Activated naive CD4-positive, alpha-beta T cell treated with anti-CD3 and anti-CD28 coated beads for 36 hours (primary cell): Measurements from ENCODE around the gene CDON. TPM values are rescaled to one million over a fixed set of nuclear protein-coding genes. Genes with fewer than 3 reads are reported as not detected.

Experiments
- CTCF ChIA-PET: fragments of 350-600 bp; sonication (Branson Sonifier 250); formaldehyde crosslinking; loops from one replicate; lab custom pipeline; 2021; ENCODE audit warnings: antibody characterized with exemption; lab: Charles Lee
- DNase-seq: peaks from one replicate; pipeline ENCODE4 v3.0.0-alpha.2; 2020
- H3K27ac Mint-ChIP-seq: one replicate; pipeline ENCODE4 v1.8.0; 2021; ENCODE audit warnings: mild to moderate bottlenecking, mixed read lengths
- H3K27me3 Mint-ChIP-seq: one replicate; pipeline ENCODE4 v1.8.0; 2021; ENCODE audit warnings: low read depth, mixed read lengths
- H3K36me3 Mint-ChIP-seq: one replicate; pipeline ENCODE4 v1.8.0; 2021; ENCODE audit warnings: low read depth, mixed read lengths
- H3K4me1 Mint-ChIP-seq: one replicate; pipeline ENCODE4 v1.8.0; 2021; ENCODE audit warnings: low read depth, mixed read lengths
- H3K4me3 Mint-ChIP-seq: one replicate; pipeline ENCODE4 v1.8.0; 2021; ENCODE audit warnings: mild to moderate bottlenecking, moderate library complexity, mixed read lengths
- H3K9me3 Mint-ChIP-seq: one replicate; pipeline ENCODE4 v1.8.0; 2021; ENCODE audit warnings: mixed read lengths
- intact Hi-C: fragments of 100-400 bp; cut with micrococcal nuclease; formaldehyde crosslinking; loops from one replicate; pipeline ENCODE4 v1.15.1; 2023
- total RNA-seq, 2 experiments: library from RNA; stranded (reverse); gene quantifications; one replicate each; pipeline ENCODE4 v1.2.3, GENCODE V29; 2021

The CDON gene
- total RNA-seq, 2 experiments from 2014 or later: 2.6 to 3.5 TPM

- Mint-ChIP-seq H3K27me3 (no peaks in the 10 kb centered on the region), H3K36me3 (no peaks in the 10 kb centered on the region), H3K4me3 (no peak overlapping the region), H3K27ac (no peak overlapping the region), H3K4me1 (no peaks in the 10 kb centered on the region), H3K9me3 (no peaks in the 10 kb centered on the region)
- no peak for DNase-seq
- CTCF ChIA-PET: interaction anchor here (1.4 kb wide), 1 partner anchor 13 kb away, joined by 3 read pairs; no protein-coding TSS in a partner anchor
- intact Hi-C loops: no loop called here
Observed at GRCh38 chr11:125956391-125957134, 106.1 kb downstream of the CDON start.

DNA sequence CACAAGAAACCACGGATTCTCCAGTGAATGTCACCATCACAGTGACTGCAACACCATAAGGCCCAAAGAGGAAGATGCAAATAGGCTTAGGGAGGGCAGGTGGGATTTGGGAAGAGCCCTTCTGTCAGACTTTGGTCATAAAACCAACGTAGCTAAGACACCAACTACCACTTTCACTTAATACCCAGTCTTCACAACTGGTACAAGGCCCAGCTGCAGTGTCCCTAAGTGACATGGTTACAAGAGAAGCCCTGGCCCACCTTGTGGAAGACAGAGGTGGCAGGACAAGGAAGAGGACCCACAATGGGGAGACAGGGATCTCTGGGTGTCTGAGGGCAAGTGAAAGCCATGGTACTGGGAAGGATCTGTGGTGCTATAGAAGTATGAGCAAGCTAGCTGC lies 106.8 kb downstream of the CDON start:
- intact Hi-C loops: no loop called here
- Mint-ChIP-seq H3K36me3 (no peaks in the 10 kb centered on the region), H3K4me3 (no peak overlapping the region), H3K27me3 (peaks cover 4% of the 10 kb centered on the region), H3K4me1 (no peaks in the 10 kb centered on the region), H3K9me3 (no peaks in the 10 kb centered on the region), H3K27ac (no peak overlapping the region)
- CTCF ChIA-PET: interaction anchor here (1.4 kb wide), 1 partner anchor 12 kb away, joined by 3 read pairs; no protein-coding TSS in a partner anchor
- DNase-seq: no peak

GRCh38 chr11:125954945-125955640 lies 107.6 kb downstream of the CDON start:
- no peaks in the 10 kb centered on the region for H3K9me3 Mint-ChIP-seq
- H3K4me1 Mint-ChIP-seq: no peaks in the 10 kb centered on the region
- intact Hi-C loops: no loop called here
- no peak overlapping the region for H3K27ac Mint-ChIP-seq
- CTCF ChIA-PET: no interaction called here
- H3K4me3 Mint-ChIP-seq: no peak overlapping the region
- peaks cover 4% of the 10 kb centered on the region for H3K27me3 Mint-ChIP-seq
- no peak for DNase-seq
- no peaks in the 10 kb centered on the region for H3K36me3 Mint-ChIP-seq

DNA sequence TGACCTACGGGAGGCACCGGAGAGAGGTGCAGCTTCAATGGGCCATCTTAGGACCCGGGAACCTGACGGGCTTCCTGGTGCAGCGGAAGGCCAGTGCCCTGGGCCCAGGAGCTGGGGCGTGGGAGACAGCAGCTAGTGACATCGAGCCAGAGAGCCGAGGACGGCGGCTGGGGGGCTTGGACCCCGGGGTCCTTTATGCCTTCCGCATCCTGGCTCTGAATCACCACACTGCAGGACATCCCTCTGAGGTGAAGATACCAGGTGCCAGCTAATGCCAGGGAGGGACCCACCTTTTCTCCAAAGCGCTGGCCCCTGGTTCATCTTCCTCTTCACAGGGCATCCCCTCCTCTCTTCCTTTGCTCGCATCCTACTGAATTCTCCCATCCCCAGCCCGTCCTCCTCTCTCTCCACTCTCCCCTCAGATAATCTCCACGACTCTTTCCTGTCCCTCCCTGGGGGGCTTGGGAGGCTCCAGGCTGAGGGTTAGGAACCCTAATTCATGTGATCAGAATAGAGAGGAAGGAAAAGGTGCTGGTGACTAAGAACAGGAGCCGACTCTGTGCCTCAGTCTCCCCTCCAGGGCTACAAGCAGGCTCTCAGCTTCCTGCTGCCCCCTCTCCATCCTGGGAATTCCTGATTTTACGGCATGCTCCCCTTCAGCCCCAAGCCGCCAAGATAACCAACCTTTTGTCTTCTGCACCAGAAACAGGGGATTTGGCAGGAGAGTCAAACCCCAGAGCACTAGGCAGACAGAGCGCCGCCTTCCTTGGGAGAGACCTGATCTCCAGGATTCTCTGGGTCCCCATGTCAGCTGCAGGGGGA lies 108.3 kb downstream of the CDON start:
- no peaks in the 10 kb centered on the region for H3K9me3 Mint-ChIP-seq
- peaks cover 4% of the 10 kb centered on the region for H3K27me3 Mint-ChIP-seq
- no peak overlapping the region for H3K27ac Mint-ChIP-seq
- intact Hi-C loops: no loop called here
- no peaks in the 10 kb centered on the region for H3K4me1 Mint-ChIP-seq
- no peak overlapping the region for H3K4me3 Mint-ChIP-seq
- CTCF ChIA-PET: no interaction called here
- no peak for DNase-seq
- no peaks in the 10 kb centered on the region for H3K36me3 Mint-ChIP-seq

DNA sequence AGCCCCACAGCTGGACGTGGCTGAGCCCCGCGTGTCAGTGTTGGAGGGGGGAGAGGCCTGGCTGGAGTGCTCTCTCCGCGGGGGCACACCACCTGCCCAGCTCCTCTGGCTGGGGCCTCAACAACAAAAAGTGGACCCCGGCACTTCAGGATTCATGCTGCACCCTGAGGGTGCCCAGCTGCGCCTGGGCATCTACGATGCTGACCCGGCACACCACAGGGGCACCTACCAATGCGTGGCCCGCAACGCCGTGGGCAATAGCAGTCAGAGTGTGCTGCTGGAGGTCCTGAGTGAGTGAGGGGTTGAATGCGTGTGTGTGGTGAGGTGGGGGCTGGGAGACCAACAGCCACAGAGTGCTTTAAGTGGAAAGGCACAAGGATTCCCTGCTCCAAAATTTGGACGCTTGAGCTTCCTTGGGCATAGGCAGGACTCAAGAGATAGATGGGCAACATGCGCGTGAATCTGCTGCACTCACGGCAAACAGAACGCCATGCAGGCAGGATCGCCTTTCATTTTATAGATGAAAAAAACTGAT lies 109.2 kb downstream of the CDON start:
- Mint-ChIP-seq H3K4me3 (no peak overlapping the region), H3K4me1 (no peaks in the 10 kb centered on the region), H3K36me3 (no peaks in the 10 kb centered on the region), H3K9me3 (no peaks in the 10 kb centered on the region), H3K27ac (no peak overlapping the region), H3K27me3 (peaks cover 4% of the 10 kb centered on the region)
- CTCF ChIA-PET: no interaction called here
- DNase-seq: no peak
- intact Hi-C loops: no loop called here

DNA sequence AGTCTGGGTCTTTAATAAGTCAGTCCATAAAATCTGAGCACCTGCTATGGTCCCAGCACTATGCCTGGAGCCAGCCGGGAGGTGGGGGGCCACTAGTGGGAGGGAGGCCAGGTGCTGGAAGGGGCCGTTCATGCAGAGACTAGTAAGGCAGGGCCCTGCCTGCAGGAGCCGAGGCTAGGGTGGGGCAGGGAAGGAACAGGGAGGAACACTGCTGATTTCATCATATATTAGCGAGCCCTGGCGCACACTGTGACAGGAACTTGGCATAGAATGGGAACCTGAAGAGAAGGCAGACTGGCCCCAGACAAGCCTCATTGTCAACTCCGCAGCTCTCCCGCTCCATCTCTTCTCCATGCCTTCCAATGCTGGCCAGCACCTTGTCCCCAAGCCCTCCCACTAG lies 109.7 kb downstream of the CDON start:
- H3K36me3 Mint-ChIP-seq: no peaks in the 10 kb centered on the region
- no peak overlapping the region for H3K27ac Mint-ChIP-seq
- H3K4me1 Mint-ChIP-seq: no peaks in the 10 kb centered on the region
- peaks cover 4% of the 10 kb centered on the region for H3K27me3 Mint-ChIP-seq
- H3K9me3 Mint-ChIP-seq: no peaks in the 10 kb centered on the region
- no peak for DNase-seq
- H3K4me3 Mint-ChIP-seq: no peak overlapping the region
- CTCF ChIA-PET: no interaction called here
- intact Hi-C loops: no loop called here

DNA sequence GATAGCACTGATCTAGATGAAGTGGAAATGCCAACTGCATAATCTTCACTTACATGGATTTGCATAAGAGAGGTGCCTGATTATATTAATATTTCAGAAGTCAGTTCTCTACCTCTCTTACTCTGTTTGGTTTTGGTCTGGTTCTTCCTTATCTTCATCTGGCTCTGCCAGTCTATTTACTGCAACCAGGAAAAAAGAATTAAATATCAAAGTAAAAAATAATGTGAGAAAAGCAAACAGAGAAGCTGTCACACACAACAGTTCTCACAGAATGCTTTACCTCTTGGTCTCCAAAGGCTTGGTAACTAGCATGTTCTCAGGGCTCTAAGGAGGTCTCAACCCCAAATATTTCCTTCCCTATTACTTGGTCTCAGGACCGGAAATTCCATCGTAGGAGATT lies 110.1 kb downstream of the CDON start:
- Mint-ChIP-seq H3K27ac (no peak overlapping the region), H3K9me3 (no peaks in the 10 kb centered on the region)
- CTCF ChIA-PET: interaction anchor here (1.0 kb wide), 1 partner anchor 10 kb away, joined by 6 read pairs; no protein-coding TSS in a partner anchor

GRCh38 chr11:125951731-125952130 lies 110.9 kb downstream of the CDON start:
- no peak overlapping the region for H3K4me3 Mint-ChIP-seq
- H3K9me3 Mint-ChIP-seq: no peaks in the 10 kb centered on the region
- DNase-seq: no peak
- H3K27ac Mint-ChIP-seq: no peak overlapping the region
- peaks cover 4% of the 10 kb centered on the region for H3K27me3 Mint-ChIP-seq
- CTCF ChIA-PET: interaction anchor here (1.0 kb wide), 1 partner anchor 9 kb away, joined by 6 read pairs; no protein-coding TSS in a partner anchor
- no peaks in the 10 kb centered on the region for H3K4me1 Mint-ChIP-seq
- intact Hi-C loops: no loop called here
- H3K36me3 Mint-ChIP-seq: no peaks in the 10 kb centered on the region

More for the DNA sequence above, 110.1 kb downstream of the CDON start:
- Mint-ChIP-seq H3K36me3 (no peaks in the 10 kb centered on the region), H3K4me1 (no peaks in the 10 kb centered on the region), H3K4me3 (no peak overlapping the region), H3K27me3 (peaks cover 4% of the 10 kb centered on the region)
- DNase-seq: no peak
- intact Hi-C loops: no loop called here

GRCh38 chr11:125950696-125951651 lies 111.7 kb downstream of the CDON start:
- CTCF ChIA-PET: no interaction called here
- H3K4me1 Mint-ChIP-seq: no peaks in the 10 kb centered on the region
- no peaks in the 10 kb centered on the region for H3K36me3 Mint-ChIP-seq
- no peak for DNase-seq
- H3K27me3 Mint-ChIP-seq: peaks cover 4% of the 10 kb centered on the region
- intact Hi-C loops: no loop called here
- no peak overlapping the region for H3K27ac Mint-ChIP-seq
- no peaks in the 10 kb centered on the region for H3K9me3 Mint-ChIP-seq
- no peak overlapping the region for H3K4me3 Mint-ChIP-seq

GRCh38 chr11:125950178-125950490 lies 112.5 kb downstream of the CDON start:
- Mint-ChIP-seq H3K27ac (no peak overlapping the region), H3K27me3 (peaks cover 4% of the 10 kb centered on the region), H3K36me3 (no peaks in the 10 kb centered on the region), H3K4me3 (no peak overlapping the region), H3K4me1 (no peaks in the 10 kb centered on the region), H3K9me3 (no peaks in the 10 kb centered on the region)
- intact Hi-C loops: no loop called here
- CTCF ChIA-PET: no interaction called here
- no peak for DNase-seq

DNA sequence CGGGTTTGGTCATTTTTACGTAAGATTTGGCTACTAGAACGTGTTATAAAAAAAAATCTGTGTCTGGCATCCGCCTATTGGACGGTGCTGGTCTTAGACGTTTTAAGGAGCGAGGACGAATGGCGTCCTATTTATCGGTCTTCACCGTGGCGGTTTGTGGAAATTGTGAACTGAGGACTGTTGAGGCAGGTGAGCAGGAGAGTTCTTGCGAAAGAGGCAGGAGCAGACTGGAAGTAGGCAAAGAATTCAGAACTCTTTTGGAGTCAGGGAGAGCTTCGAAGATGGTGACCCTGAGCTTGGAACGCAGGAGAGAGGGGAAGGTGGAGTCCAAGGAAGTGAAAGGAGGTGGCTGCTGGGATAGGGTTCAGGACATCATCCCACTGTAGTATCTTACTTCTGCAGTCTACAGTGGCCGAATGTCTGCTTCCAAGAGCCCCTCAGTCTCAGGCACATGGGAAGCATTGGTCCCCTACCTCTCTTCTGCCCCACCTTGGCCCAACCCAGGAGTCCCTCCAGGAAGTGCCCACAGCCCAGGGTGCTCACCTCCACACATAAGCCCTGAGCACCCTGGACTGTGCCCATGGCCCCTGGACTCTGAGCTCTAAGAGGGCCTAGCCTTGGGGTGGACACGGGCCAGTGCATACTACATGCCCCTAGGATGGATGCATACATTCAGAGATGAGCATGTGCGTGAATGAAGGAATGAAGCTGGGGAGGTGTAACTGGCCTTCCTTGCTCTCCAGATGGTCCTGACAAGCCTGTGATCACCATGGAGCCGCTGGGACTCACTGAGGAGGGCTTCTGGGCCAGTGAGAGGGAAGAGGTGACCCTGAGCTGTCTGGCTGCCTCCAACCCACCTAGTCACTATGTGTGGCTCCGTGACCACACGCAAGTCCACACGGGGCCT lies 113.1 kb downstream of the CDON start:
- Mint-ChIP-seq H3K9me3 (no peaks in the 10 kb centered on the region), H3K27me3 (peaks cover 4% of the 10 kb centered on the region), H3K4me3 (no peak overlapping the region), H3K4me1 (no peaks in the 10 kb centered on the region), H3K36me3 (no peaks in the 10 kb centered on the region), H3K27ac (no peak overlapping the region)
- CTCF ChIA-PET: no interaction called here
- intact Hi-C loops: no loop called here
- DNase-seq: no peak
